HepG2 (cell line): ENCODE data around the gene KLHL21. TPM values are rescaled to one million over a fixed set of nuclear protein-coding genes. Genes with fewer than 3 reads are reported as not detected.

Experiments used
- CEBPG ChIP-seq: IDR thresholded peaks from 2 replicates; pipeline ENCODE4 v1.6.1; 2016
- GTF2F1 ChIP-seq: fragments of 150-350 bp; IDR thresholded peaks from 2 replicates; pipeline ENCODE4 v1.6.1; 2014; ENCODE audit warnings: low read length
- HDAC6 ChIP-seq: fragments of 200-600 bp; sonication (generic); IDR thresholded peaks from 2 replicates; pipeline ENCODE4 v1.7.0; 2017; ENCODE audit warnings: mild to moderate bottlenecking, antibody characterized with exemption, low read length, low read depth
- MATR3 ChIP-seq: sonication (generic); formaldehyde crosslinking; IDR thresholded peaks from 2 replicates; pipeline ENCODE4 v1.4.0; 2020; ENCODE audit warnings: missing genetic modification reagents
- NBN ChIP-seq: fragments of 450-650 bp; conservative IDR thresholded peaks from 2 replicates; pipeline ENCODE4 v1.6.1; 2017
- PBX2 ChIP-seq: IDR thresholded peaks from 2 replicates; pipeline ENCODE4 v1.6.1; 2016; ENCODE audit warnings: control low read depth
- SMYD3 ChIP-seq: sonication (generic); formaldehyde crosslinking; IDR thresholded peaks from 2 replicates; pipeline ENCODE4 v1.8.1; 2023; ENCODE audit warnings: mild to moderate bottlenecking, missing genetic modification reagents
- XRCC5 ChIP-seq: fragments of 200-400 bp; formaldehyde crosslinking; optimal IDR thresholded peaks from 2 replicates; pipeline ENCODE3; 2017; ENCODE audit warnings: mild to moderate bottlenecking, low read length
- ZBTB38 ChIP-seq: sonication (generic); formaldehyde crosslinking; IDR thresholded peaks from 2 replicates; pipeline ENCODE4 v1.5.1; 2020; ENCODE audit warnings: mild to moderate bottlenecking, missing genetic modification reagents
- ZFY ChIP-seq: sonication (generic); formaldehyde crosslinking; IDR thresholded peaks from 2 replicates; pipeline ENCODE4 v1.4.0; 2020; ENCODE audit warnings: missing genetic modification reagents
- ZMYM2 ChIP-seq: sonication (generic); formaldehyde crosslinking; IDR thresholded peaks from 2 replicates; pipeline ENCODE4 v1.8.0; 2022; ENCODE audit warnings: mild to moderate bottlenecking, missing genetic modification reagents
- ZNF264 ChIP-seq: sonication (generic); formaldehyde crosslinking; IDR thresholded peaks from 2 replicates; pipeline ENCODE4 v1.4.0; 2020; ENCODE audit warnings: missing genetic modification reagents
- ZNF274 ChIP-seq: sonication (generic); formaldehyde crosslinking; IDR thresholded peaks from 2 replicates; pipeline ENCODE4 v1.5.1; 2020; ENCODE audit warnings: mild to moderate bottlenecking, missing genetic modification reagents
- ZNF280D ChIP-seq: sonication (generic); formaldehyde crosslinking; IDR thresholded peaks from 2 replicates; pipeline ENCODE4 v1.5.1; 2020; ENCODE audit warnings: mild to moderate bottlenecking, missing genetic modification reagents
- ZNF547 ChIP-seq: sonication (generic); formaldehyde crosslinking; IDR thresholded peaks from 2 replicates; pipeline ENCODE4 v1.5.1; 2020; ENCODE audit warnings: mild to moderate bottlenecking, missing genetic modification reagents
- ZNF709 ChIP-seq: sonication (generic); formaldehyde crosslinking; IDR thresholded peaks from 2 replicates; pipeline ENCODE4 v1.5.0; 2020; ENCODE audit warnings: mild to moderate bottlenecking, missing genetic modification reagents
- ZNF713 ChIP-seq: sonication (generic); formaldehyde crosslinking; IDR thresholded peaks from 2 replicates; pipeline ENCODE4 v1.4.0; 2020; ENCODE audit warnings: mild to moderate bottlenecking, missing genetic modification reagents
- polyA plus RNA-seq, 8 experiments: library from polyadenylated mRNA; depleted of rRNA in 3 of 8; stranded (reverse) in 7 of 8; unstranded in 1 of 8; fragments of >200 nt; fragmentation: Illumina TruSeq in 4 of 8; extraction: Trizol in 4 of 8; gene quantifications; 2 replicates each; pipeline versions ENCODE4 v1.2.1 to v1.2.3, GENCODE V29; 2011 to 2016; ENCODE audit warnings: low read depth in 4 of 8, missing spikeins in 1 of 8, mixed read lengths in 1 of 8; ENCODE audit not compliant: insufficient read depth in 1 of 8
- total RNA-seq, 5 experiments: library from RNA; depleted of rRNA; stranded (reverse); fragments of >200 nt; fragmentation: Illumina TruSeq; extraction: Trizol; gene quantifications; 2 replicates each; pipeline ENCODE4 v1.2.3, GENCODE V29; 2016; ENCODE audit warnings: low read depth in 1 of 5
- TF ChIP-seq, protein P1 (sequence below): IDR thresholded peaks from 2 replicates; pipeline ENCODE4 v1.6.1; 2012; ENCODE audit warnings: low read length, improper control_type of control experiment
- TF ChIP-seq, protein P2 (sequence below): sonication (generic); formaldehyde crosslinking; conservative IDR thresholded peaks from 2 replicates; pipeline ENCODE4 v1.8.0; 2022; ENCODE audit warnings: missing genetic modification reagents
- TF ChIP-seq, protein P3 (sequence below): sonication (generic); formaldehyde crosslinking; IDR thresholded peaks from 2 replicates; pipeline ENCODE4 v1.4.0; 2020; ENCODE audit warnings: mild to moderate bottlenecking, missing genetic modification reagents

The KLHL21 gene
- total and polyA plus RNA-seq, 2 of the 13 experiments (the other 11 are each of a cell fraction or from before 2014, with no cell fraction given), result 14.8 to 25.0 TPM

- TF ChIP-seq GTF2F1, result no peak
- TF ChIP-seq MATR3, result no peak
- TF ChIP-seq ZNF709 (CRISPR knock-in tag), result 0 out of 2 replicates have a peak, but pooled peaks have one; percentile 31
- TF ChIP-seq ZFY (CRISPR knock-in tag), result no peak; the same call in 1 of the 2 replicates
- TF ChIP-seq, protein P1, sequence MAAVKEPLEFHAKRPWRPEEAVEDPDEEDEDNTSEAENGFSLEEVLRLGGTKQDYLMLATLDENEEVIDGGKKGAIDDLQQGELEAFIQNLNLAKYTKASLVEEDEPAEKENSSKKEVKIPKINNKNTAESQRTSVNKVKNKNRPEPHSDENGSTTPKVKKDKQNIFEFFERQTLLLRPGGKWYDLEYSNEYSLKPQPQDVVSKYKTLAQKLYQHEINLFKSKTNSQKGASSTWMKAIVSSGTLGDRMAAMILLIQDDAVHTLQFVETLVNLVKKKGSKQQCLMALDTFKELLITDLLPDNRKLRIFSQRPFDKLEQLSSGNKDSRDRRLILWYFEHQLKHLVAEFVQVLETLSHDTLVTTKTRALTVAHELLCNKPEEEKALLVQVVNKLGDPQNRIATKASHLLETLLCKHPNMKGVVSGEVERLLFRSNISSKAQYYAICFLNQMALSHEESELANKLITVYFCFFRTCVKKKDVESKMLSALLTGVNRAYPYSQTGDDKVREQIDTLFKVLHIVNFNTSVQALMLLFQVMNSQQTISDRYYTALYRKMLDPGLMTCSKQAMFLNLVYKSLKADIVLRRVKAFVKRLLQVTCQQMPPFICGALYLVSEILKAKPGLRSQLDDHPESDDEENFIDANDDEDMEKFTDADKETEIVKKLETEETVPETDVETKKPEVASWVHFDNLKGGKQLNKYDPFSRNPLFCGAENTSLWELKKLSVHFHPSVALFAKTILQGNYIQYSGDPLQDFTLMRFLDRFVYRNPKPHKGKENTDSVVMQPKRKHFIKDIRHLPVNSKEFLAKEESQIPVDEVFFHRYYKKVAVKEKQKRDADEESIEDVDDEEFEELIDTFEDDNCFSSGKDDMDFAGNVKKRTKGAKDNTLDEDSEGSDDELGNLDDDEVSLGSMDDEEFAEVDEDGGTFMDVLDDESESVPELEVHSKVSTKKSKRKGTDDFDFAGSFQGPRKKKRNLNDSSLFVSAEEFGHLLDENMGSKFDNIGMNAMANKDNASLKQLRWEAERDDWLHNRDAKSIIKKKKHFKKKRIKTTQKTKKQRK, result no peak
- no peak; the same call in 1 of the 2 replicates for TF ChIP-seq ZNF547 (CRISPR knock-in tag)
- TF ChIP-seq NBN, result no peak
- TF ChIP-seq, protein P2, sequence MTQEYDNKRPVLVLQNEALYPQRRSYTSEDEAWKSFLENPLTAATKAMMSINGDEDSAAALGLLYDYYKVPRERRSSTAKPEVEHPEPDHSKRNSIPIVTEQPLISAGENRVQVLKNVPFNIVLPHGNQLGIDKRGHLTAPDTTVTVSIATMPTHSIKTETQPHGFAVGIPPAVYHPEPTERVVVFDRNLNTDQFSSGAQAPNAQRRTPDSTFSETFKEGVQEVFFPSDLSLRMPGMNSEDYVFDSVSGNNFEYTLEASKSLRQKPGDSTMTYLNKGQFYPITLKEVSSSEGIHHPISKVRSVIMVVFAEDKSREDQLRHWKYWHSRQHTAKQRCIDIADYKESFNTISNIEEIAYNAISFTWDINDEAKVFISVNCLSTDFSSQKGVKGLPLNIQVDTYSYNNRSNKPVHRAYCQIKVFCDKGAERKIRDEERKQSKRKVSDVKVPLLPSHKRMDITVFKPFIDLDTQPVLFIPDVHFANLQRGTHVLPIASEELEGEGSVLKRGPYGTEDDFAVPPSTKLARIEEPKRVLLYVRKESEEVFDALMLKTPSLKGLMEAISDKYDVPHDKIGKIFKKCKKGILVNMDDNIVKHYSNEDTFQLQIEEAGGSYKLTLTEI (CRISPR knock-in tag), result no peak
- no peak for TF ChIP-seq ZNF274 (CRISPR knock-in tag)
- TF ChIP-seq ZMYM2 (CRISPR knock-in tag), result no peak
- TF ChIP-seq CEBPG (CRISPR knock-in tag), result no peak
- TF ChIP-seq, protein P3, sequence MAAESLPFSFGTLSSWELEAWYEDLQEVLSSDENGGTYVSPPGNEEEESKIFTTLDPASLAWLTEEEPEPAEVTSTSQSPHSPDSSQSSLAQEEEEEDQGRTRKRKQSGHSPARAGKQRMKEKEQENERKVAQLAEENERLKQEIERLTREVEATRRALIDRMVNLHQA, result no peak
- TF ChIP-seq ZNF713, result no peak
- TF ChIP-seq ZNF264 (CRISPR knock-in tag), result 0 out of 2 replicates have a peak, but pooled peaks have one; percentile 30
- peak; percentile 53; the same call in 1 of the 2 replicates for TF ChIP-seq ZBTB38 (CRISPR knock-in tag)
- peak; percentile 68 for TF ChIP-seq XRCC5
- TF ChIP-seq PBX2, result no peak
- TF ChIP-seq SMYD3 (CRISPR knock-in tag), result no peak
- no peak for TF ChIP-seq ZNF280D (CRISPR knock-in tag)
- TF ChIP-seq HDAC6, result no peak
Observed at GRCh38 chr1:6582370-6582769, 20.3 kb downstream of the KLHL21 start (continued).
